ENCODE results near the gene PDE4D.
"Not testable (repeated sequence)": the region's sequence is repeated elsewhere in the genome, so short reads cannot be mapped to it uniquely, and the experiment has no call there.

Gene PDE4D

GRCh38 chr5:59764361-59764760, 129.2 kb downstream of the PDE4D start:
- TF ChIP-seq, protein P1, sequence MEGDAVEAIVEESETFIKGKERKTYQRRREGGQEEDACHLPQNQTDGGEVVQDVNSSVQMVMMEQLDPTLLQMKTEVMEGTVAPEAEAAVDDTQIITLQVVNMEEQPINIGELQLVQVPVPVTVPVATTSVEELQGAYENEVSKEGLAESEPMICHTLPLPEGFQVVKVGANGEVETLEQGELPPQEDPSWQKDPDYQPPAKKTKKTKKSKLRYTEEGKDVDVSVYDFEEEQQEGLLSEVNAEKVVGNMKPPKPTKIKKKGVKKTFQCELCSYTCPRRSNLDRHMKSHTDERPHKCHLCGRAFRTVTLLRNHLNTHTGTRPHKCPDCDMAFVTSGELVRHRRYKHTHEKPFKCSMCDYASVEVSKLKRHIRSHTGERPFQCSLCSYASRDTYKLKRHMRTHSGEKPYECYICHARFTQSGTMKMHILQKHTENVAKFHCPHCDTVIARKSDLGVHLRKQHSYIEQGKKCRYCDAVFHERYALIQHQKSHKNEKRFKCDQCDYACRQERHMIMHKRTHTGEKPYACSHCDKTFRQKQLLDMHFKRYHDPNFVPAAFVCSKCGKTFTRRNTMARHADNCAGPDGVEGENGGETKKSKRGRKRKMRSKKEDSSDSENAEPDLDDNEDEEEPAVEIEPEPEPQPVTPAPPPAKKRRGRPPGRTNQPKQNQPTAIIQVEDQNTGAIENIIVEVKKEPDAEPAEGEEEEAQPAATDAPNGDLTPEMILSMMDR (conservative IDR thresholded peaks at IDR 0.05; ENCODE audit: control insufficient read depth, insufficient read depth, low read depth, low read length), result no peak
- no peak overlapping the region for H3K4me3 ChIP-seq (ENCODE audit: control insufficient read depth, low read depth, low read length)
- DNase-seq (ENCODE audit: low read depth), result no peak

DNA sequence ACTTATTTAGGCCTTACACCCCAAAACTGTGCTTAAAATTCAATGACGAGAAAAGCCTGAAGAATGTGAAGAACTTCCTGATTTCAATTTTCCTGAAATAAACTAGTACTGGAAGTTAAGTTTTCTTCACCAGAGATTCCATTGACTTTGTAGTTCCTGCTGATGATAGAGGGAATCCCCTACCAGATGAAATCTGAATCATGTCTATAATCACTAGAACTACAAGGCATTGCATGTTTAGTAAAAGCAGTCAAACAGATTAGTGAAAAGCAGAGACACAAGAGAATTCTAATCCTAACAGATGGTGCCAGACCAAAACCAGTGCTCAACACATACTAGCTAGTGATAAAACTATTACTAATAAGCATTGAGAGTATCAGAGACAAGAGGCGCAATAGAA, 130.0 kb downstream of the PDE4D start:
- TF ChIP-seq, protein P1 (conservative IDR thresholded peaks at IDR 0.05; ENCODE audit: control insufficient read depth, insufficient read depth, low read depth, low read length), result no peak
- no peak overlapping the region for H3K4me3 ChIP-seq (ENCODE audit: control insufficient read depth, low read depth, low read length)
- no peak for DNase-seq (ENCODE audit: low read depth)

DNA sequence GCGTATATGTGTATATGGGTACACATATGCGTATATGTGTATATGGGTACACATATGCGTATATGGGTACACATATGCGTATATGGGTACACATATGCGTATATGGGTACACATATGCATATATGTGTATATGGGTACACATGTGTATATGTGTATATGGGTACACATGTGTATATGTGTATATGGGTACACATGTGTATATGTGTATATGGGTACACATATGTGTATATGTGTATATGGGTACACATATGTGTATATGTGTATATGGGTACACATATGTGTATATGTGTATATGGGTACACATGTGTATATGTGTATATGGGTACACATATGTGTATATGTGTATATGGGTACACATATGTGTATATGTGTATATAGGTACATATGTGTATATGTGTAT, 131.3 kb downstream of the PDE4D start:
- not testable (repeated sequence) for H3K4me3 ChIP-seq (ENCODE audit: control insufficient read depth, low read depth, low read length); DNase-seq (ENCODE audit: low read depth)

- H3K4me3 ChIP-seq (ENCODE audit: control insufficient read depth, low read depth, low read length), result no peak overlapping the region
- DNase-seq (ENCODE audit: low read depth), result peak; percentile 83
- TF ChIP-seq, protein P1 (conservative IDR thresholded peaks at IDR 0.05; ENCODE audit: control insufficient read depth, insufficient read depth, low read depth, low read length), result no peak
Measured at GRCh38 chr5:59760785-59761348, 132.7 kb downstream of the PDE4D start.

DNA sequence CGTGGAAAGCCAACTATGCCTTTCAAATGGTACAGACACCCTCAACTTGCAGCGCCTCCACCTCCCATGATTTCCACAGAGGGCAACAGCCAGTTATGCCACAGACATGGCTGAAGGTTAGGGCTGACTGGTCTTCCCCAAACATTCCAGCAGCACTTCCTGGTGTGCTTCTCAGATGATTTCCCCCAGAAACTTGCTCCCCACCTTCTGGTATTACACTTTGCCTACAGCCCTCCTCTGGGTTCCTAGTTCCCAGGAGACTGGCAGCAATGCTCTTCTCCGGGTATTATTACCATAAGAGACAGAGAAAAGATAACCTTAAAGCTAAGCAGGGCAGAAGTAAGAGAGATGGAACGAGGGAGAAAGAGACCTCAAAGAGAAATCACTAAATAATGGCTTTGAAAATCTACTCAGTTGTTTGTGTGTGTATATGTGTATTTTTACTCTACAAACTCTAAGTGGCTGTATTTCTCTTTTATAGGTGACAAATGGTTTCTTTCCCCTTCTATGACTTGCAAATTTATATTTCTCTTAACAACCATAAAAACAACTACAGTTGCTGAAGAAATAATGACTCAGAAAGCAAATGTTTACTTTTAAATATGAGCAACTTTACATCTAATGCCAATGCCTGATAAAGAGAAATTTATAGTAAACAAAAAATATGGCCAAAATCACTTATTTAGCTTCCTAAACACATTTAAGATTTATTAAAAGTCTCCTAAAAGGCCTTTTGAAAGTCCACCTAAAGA, 133.8 kb downstream of the PDE4D start:
- DNase-seq (ENCODE audit: low read depth), result peak; percentile 31
- TF ChIP-seq, protein P1 (conservative IDR thresholded peaks at IDR 0.05; ENCODE audit: control insufficient read depth, insufficient read depth, low read depth, low read length), result no peak
- H3K4me3 ChIP-seq (ENCODE audit: control insufficient read depth, low read depth, low read length), result no peak overlapping the region

DNA sequence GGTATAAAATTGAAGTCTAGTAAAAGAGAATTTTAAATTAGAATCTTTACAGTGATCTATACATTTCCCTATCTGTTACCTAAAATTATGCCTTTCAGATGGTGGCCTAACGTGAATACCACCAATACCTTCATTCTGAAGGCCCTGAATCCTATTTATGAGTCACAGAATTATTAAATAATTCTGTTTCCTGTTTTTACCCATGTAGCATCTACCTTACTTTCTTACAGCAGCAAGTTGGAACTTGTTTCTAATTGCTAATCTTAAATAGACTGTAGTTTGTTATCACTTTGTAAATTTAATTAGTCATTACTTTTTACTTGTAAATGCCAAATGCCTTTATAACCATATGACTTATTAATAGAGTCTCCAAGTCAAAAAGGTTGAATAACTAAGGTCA, 135.0 kb downstream of the PDE4D start:
- H3K4me3 ChIP-seq (ENCODE audit: control insufficient read depth, low read depth, low read length), result no peak overlapping the region
- TF ChIP-seq, protein P1 (conservative IDR thresholded peaks at IDR 0.05; ENCODE audit: control insufficient read depth, insufficient read depth, low read depth, low read length), result no peak
- no peak for DNase-seq (ENCODE audit: low read depth)

GRCh38 chr5:59757442-59757841, 136.1 kb downstream of the PDE4D start:
- DNase-seq (ENCODE audit: low read depth), result peak; percentile 23
- TF ChIP-seq, protein P1 (conservative IDR thresholded peaks at IDR 0.05; ENCODE audit: control insufficient read depth, insufficient read depth, low read depth, low read length), result no peak
- H3K4me3 ChIP-seq (ENCODE audit: control insufficient read depth, low read depth, low read length), result no peak overlapping the region
